HEK293 (cell line): ENCODE data around the gene PLA2G4A.

ENCODE experiments used
- CTCF ChIA-PET: fragments of 350-600 bp; formaldehyde crosslinking; extraction: SDS; loops from one replicate; lab custom pipeline; 2021; ENCODE audit warnings: antibody characterized with exemption; lab: Yijun Ruan, JAX
- POLR2A ChIA-PET: fragments of 300-600 bp; formaldehyde crosslinking; extraction: SDS; loops from one replicate; lab custom pipeline; 2020; ENCODE audit warnings: antibody characterized with exemption, inconsistent platforms; lab: Yijun Ruan, JAX
- H3K27ac ChIP-seq: fragments of 200-500 bp; sonication (Bioruptor generic); 2 replicates; pipeline ENCODE4 v1.5.1; 2014; ENCODE audit warnings: low read depth, low read length, control low read depth, inconsistent platforms; ENCODE audit errors: extremely low read depth
- H3K36me3 ChIP-seq, 2 experiments: fragments of 200-500 bp in 1 of 2; sonication (Bioruptor generic) in 1 of 2; 1 replicate in 1 of 2; 2 replicates in 1 of 2; pipeline ENCODE4 v1.5.1; 2014 to 2017; ENCODE audit warnings: inconsistent platforms in 2 of 2, low read length in 2 of 2; ENCODE audit not compliant: control insufficient read depth in 2 of 2, insufficient read depth in 1 of 2
- H3K4me1 ChIP-seq: fragments of 200-500 bp; sonication (Bioruptor generic); 2 replicates; pipeline ENCODE4 v1.5.1; 2014; ENCODE audit warnings: mild to moderate bottlenecking, low read length, inconsistent platforms; ENCODE audit not compliant: control insufficient read depth, insufficient read depth
- H3K4me3 ChIP-seq: 2 replicates; pipeline ENCODE4 v1.5.1; 2011; ENCODE audit warnings: low read depth, mild to moderate bottlenecking, control low read depth, low read length, moderate library complexity
- H3K9me3 ChIP-seq: fragments of 200-500 bp; sonication (Bioruptor generic); 2 replicates; pipeline ENCODE4 v1.5.1; 2014; ENCODE audit warnings: low read depth, low read length, inconsistent platforms; ENCODE audit not compliant: control insufficient read depth, insufficient read depth
- GLI2 ChIP-seq: fragments of 450-650 bp; formaldehyde crosslinking; IDR thresholded peaks from 2 replicates; pipeline ENCODE4; 2017; ENCODE audit warnings: missing biosample characterization, missing genetic modification characterization, low read depth, borderline replicate concordance
- GLIS1 ChIP-seq: fragments of 450-650 bp; formaldehyde crosslinking; IDR thresholded peaks from 2 replicates; pipeline ENCODE4 v1.5.1; 2016; ENCODE audit warnings: missing biosample characterization, missing genetic modification characterization
- GLIS2 ChIP-seq: fragments of 450-650 bp; formaldehyde crosslinking; IDR thresholded peaks from 2 replicates; pipeline ENCODE4 v1.5.1; 2016; ENCODE audit warnings: missing biosample characterization, missing genetic modification characterization
- KLF7 ChIP-seq: fragments of 450-650 bp; formaldehyde crosslinking; IDR thresholded peaks from 2 replicates; pipeline ENCODE4 v1.5.1; 2016; ENCODE audit warnings: missing biosample characterization, missing genetic modification characterization, borderline replicate concordance
- ZFP3 ChIP-seq: fragments of 450-650 bp; formaldehyde crosslinking; IDR thresholded peaks from 2 replicates; pipeline ENCODE4 v1.5.1; 2016; ENCODE audit warnings: low read depth, missing biosample characterization, missing genetic modification characterization
- ZIC2 ChIP-seq: fragments of 450-650 bp; formaldehyde crosslinking; IDR thresholded peaks from 2 replicates; pipeline ENCODE4 v1.5.1; 2016; ENCODE audit warnings: missing biosample characterization, missing genetic modification characterization
- ZNF112 ChIP-seq: fragments of 450-650 bp; formaldehyde crosslinking; IDR thresholded peaks from 2 replicates; pipeline ENCODE4 v1.5.0; 2017; ENCODE audit warnings: missing biosample characterization, missing genetic modification characterization
- ZNF133 ChIP-seq: fragments of 450-650 bp; formaldehyde crosslinking; IDR thresholded peaks from 2 replicates; pipeline ENCODE4 v1.5.1; 2016; ENCODE audit warnings: missing biosample characterization, missing genetic modification characterization
- ZNF266 ChIP-seq: fragments of 450-650 bp; formaldehyde crosslinking; IDR thresholded peaks from 2 replicates; pipeline ENCODE4 v1.5.1; 2016; ENCODE audit warnings: missing biosample characterization, missing genetic modification characterization, low read depth
- ZNF394 ChIP-seq: fragments of 450-650 bp; formaldehyde crosslinking; IDR thresholded peaks from 2 replicates; pipeline ENCODE4 v1.5.1; 2016; ENCODE audit warnings: missing biosample characterization, missing genetic modification characterization, mild to moderate bottlenecking, moderate library complexity, borderline replicate concordance
- ZNF416 ChIP-seq: fragments of 450-650 bp; formaldehyde crosslinking; IDR thresholded peaks from 2 replicates; pipeline ENCODE4 v1.5.1; 2016; ENCODE audit warnings: missing biosample characterization, missing genetic modification characterization
- ZNF530 ChIP-seq: fragments of 450-650 bp; formaldehyde crosslinking; IDR thresholded peaks from 2 replicates; pipeline ENCODE4 v1.5.1; 2016; ENCODE audit warnings: low read depth, missing biosample characterization, missing genetic modification characterization
- ZNF623 ChIP-seq: fragments of 450-650 bp; formaldehyde crosslinking; IDR thresholded peaks from 2 replicates; pipeline ENCODE4 v1.5.1; 2016; ENCODE audit warnings: missing biosample characterization, missing genetic modification characterization
- ZNF624 ChIP-seq: fragments of 450-650 bp; formaldehyde crosslinking; IDR thresholded peaks from 2 replicates; pipeline ENCODE4 v1.5.1; 2017; ENCODE audit warnings: missing biosample characterization, missing genetic modification characterization
- ZNF747 ChIP-seq: fragments of 450-650 bp; formaldehyde crosslinking; IDR thresholded peaks from 2 replicates; pipeline ENCODE4 v1.5.1; 2016; ENCODE audit warnings: missing biosample characterization, missing genetic modification characterization
- ZNF792 ChIP-seq: fragments of 450-650 bp; formaldehyde crosslinking; IDR thresholded peaks from 2 replicates; pipeline ENCODE4 v1.5.1; 2016; ENCODE audit warnings: missing biosample characterization, missing genetic modification characterization
- TF ChIP-seq, protein P1 (sequence below): fragments of 450-650 bp; formaldehyde crosslinking; IDR thresholded peaks from 2 replicates; pipeline ENCODE4 v1.5.1; 2016; ENCODE audit warnings: missing biosample characterization, missing genetic modification characterization
- TF ChIP-seq, protein P2 (sequence below): fragments of 450-650 bp; formaldehyde crosslinking; IDR thresholded peaks from 2 replicates; pipeline ENCODE4 v1.5.1; 2016; ENCODE audit warnings: missing biosample characterization, missing genetic modification characterization, borderline replicate concordance
- TF ChIP-seq, protein P3 (sequence below): fragments of 450-650 bp; formaldehyde crosslinking; IDR thresholded peaks from 2 replicates; pipeline ENCODE4 v1.5.1; 2016; ENCODE audit warnings: missing biosample characterization, missing genetic modification characterization
- TF ChIP-seq, protein P4 (sequence below): fragments of 450-650 bp; formaldehyde crosslinking; IDR thresholded peaks from 2 replicates; pipeline ENCODE4 v1.5.1; 2017; ENCODE audit warnings: missing biosample characterization, missing genetic modification characterization

Gene PLA2G4A

DNA sequence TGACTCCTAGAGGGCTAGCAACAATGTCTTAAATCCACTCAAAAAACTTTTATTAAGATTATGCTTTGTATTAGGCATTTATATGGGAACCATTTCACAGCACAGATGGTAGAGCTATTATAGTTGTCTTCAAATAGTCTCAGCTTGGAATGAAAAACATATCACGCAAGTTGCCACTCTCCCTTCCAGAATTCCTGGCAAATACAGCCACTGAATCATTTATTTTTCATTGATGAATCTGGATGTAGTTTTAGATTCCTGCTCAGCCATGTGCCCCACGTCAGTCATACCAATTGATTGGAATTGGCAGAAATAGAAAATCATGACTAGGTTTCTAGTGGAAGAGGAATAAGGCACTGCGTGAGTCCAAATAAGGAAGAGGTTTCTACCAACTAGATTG lies 165.2 kb downstream of the PLA2G4A start:
- no peaks in the 10 kb centered on the region for H3K9me3 ChIP-seq
- CTCF ChIA-PET = interaction anchor here (1.2 kb wide), 1 partner anchor 7 kb away, joined by 3 read pairs; no protein-coding TSS in a partner anchor
- no peaks in the 10 kb centered on the region for H3K4me1 ChIP-seq
- H3K4me3 ChIP-seq = no peak overlapping the region
- no peak for TF ChIP-seq ZFP3 (tag by site-specific recombination)
- no peak for TF ChIP-seq ZNF530
- no peak for TF ChIP-seq ZNF133 (tag by site-specific recombination)
- no peak for TF ChIP-seq GLIS1 (tag by site-specific recombination)
- no peak for TF ChIP-seq ZIC2 (tag by site-specific recombination)
- TF ChIP-seq, protein P1, sequence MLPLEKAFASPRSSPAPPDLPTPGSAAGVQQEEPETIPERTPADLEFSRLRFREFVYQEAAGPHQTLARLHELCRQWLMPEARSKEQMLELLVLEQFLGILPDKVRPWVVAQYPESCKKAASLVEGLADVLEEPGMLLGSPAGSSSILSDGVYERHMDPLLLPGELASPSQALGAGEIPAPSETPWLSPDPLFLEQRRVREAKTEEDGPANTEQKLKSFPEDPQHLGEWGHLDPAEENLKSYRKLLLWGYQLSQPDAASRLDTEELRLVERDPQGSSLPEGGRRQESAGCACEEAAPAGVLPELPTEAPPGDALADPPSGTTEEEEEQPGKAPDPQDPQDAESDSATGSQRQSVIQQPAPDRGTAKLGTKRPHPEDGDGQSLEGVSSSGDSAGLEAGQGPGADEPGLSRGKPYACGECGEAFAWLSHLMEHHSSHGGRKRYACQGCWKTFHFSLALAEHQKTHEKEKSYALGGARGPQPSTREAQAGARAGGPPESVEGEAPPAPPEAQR (tag by site-specific recombination) = no peak
- no peak for TF ChIP-seq ZNF623
- TF ChIP-seq, protein P2, sequence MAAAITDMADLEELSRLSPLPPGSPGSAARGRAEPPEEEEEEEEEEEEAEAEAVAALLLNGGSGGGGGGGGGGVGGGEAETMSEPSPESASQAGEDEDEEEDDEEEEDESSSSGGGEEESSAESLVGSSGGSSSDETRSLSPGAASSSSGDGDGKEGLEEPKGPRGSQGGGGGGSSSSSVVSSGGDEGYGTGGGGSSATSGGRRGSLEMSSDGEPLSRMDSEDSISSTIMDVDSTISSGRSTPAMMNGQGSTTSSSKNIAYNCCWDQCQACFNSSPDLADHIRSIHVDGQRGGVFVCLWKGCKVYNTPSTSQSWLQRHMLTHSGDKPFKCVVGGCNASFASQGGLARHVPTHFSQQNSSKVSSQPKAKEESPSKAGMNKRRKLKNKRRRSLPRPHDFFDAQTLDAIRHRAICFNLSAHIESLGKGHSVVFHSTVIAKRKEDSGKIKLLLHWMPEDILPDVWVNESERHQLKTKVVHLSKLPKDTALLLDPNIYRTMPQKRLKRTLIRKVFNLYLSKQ = no peak
- no peak for TF ChIP-seq ZNF792 (tag by site-specific recombination)
- TF ChIP-seq ZNF747 (tag by site-specific recombination) = no peak
- no peak for TF ChIP-seq ZNF266 (tag by site-specific recombination)
- TF ChIP-seq KLF7 (tag by site-specific recombination) = no peak
- TF ChIP-seq ZNF112 (tag by site-specific recombination) = no peak
- TF ChIP-seq ZNF416 = no peak
- no peaks in the 10 kb centered on the region for H3K36me3 ChIP-seq
- POLR2A ChIA-PET = no interaction called here
- no peak overlapping the region for H3K27ac ChIP-seq

DNA sequence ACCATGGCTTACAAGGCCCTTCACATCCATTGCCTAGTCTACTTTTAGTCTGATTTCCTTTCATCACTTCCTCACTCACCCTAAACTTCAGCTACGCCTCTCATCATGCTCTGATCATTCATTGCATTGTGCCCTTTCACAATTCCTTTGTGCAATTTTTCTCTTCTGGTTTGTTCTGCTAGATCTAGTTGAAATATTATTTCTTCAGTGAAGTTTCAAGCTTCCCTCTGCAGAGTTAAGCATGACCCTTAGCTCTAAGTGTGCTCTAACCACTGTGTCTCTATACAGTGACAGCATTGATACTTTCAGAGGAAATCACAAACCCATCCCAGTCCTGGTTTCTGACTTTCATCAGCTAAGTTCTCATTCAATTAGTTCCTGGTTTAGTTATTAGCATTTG lies 166.1 kb downstream of the PLA2G4A start:
- ChIA-PET POLR2A (no interaction called here), CTCF (interaction anchor here (0.5 to 1.2 kb wide), 3 partner anchors 8 to 272 kb away, joined by 3 read pairs; no protein-coding TSS in a partner anchor)
- TF ChIP-seq, protein P3, sequence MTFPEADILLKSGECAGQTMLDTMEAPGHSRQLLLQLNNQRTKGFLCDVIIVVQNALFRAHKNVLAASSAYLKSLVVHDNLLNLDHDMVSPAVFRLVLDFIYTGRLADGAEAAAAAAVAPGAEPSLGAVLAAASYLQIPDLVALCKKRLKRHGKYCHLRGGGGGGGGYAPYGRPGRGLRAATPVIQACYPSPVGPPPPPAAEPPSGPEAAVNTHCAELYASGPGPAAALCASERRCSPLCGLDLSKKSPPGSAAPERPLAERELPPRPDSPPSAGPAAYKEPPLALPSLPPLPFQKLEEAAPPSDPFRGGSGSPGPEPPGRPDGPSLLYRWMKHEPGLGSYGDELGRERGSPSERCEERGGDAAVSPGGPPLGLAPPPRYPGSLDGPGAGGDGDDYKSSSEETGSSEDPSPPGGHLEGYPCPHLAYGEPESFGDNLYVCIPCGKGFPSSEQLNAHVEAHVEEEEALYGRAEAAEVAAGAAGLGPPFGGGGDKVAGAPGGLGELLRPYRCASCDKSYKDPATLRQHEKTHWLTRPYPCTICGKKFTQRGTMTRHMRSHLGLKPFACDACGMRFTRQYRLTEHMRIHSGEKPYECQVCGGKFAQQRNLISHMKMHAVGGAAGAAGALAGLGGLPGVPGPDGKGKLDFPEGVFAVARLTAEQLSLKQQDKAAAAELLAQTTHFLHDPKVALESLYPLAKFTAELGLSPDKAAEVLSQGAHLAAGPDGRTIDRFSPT (tag by site-specific recombination) = no peak
- TF ChIP-seq GLIS2 = no peak
- no peak for TF ChIP-seq GLI2 (tag by site-specific recombination)
- TF ChIP-seq, protein P4, sequence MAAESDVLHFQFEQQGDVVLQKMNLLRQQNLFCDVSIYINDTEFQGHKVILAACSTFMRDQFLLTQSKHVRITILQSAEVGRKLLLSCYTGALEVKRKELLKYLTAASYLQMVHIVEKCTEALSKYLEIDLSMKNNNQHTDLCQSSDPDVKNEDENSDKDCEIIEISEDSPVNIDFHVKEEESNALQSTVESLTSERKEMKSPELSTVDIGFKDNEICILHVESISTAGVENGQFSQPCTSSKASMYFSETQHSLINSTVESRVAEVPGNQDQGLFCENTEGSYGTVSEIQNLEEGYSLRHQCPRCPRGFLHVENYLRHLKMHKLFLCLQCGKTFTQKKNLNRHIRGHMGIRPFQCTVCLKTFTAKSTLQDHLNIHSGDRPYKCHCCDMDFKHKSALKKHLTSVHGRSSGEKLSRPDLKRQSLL (tag by site-specific recombination) = no peak
- no peak for TF ChIP-seq ZNF394 (tag by site-specific recombination)
- no peak for TF ChIP-seq ZNF624 (tag by site-specific recombination)
- no peaks in the 10 kb centered on the region for H3K36me3 ChIP-seq
- no peak overlapping the region for H3K4me3 ChIP-seq
- no peak overlapping the region for H3K27ac ChIP-seq
- H3K9me3 ChIP-seq = no peaks in the 10 kb centered on the region
- H3K4me1 ChIP-seq = no peaks in the 10 kb centered on the region
